Measurements from ENCODE around the gene PUSL1.

- TF ChIP-seq POLR2A (IDR thresholded peaks at IDR 0.05; ENCODE audit: low read depth, low read length) (no peak), TAF1 (IDR thresholded peaks at IDR 0.05; ENCODE audit: borderline replicate concordance, low read depth, low read length) (no peak), POLR2AphosphoS5 (IDR thresholded peaks at IDR 0.05; ENCODE audit: low read depth, low read length) (no peak)
Observed at GRCh38 chr1:1347663-1348419, 39.4 kb downstream of the PUSL1 start.
